HG02884 (cell line): ENCODE results near the gene CYTIP.
"Not testable (repeated sequence)": the region's sequence is repeated elsewhere in the genome, so short reads cannot be mapped to it uniquely, and the experiment has no call there.

Experiments used
- ATAC-seq: cut with Tn5 transposase; IDR thresholded peaks from one replicate; pipeline ENCODE4 v1.9.1; 2021; ENCODE audit warnings: mild to moderate bottlenecking, moderate library complexity; ENCODE audit not compliant: unreplicated experiment

Gene CYTIP

GRCh38 chr2:157386747-157387146, 57.1 kb downstream of the CYTIP start:
- ATAC-seq: no peak

- no peak for ATAC-seq
Observed at GRCh38 chr2:157386247-157386646, 57.6 kb downstream of the CYTIP start.

GRCh38 chr2:157377861-157378260, 66.0 kb downstream of the CYTIP start:
- no peak for ATAC-seq

GRCh38 chr2:157376041-157376440, 67.8 kb downstream of the CYTIP start:
- ATAC-seq: no peak

- ATAC-seq: no peak
Observed at GRCh38 chr2:157375384-157375783, 68.5 kb downstream of the CYTIP start.

GRCh38 chr2:157368508-157368907, 75.4 kb downstream of the CYTIP start:
- ATAC-seq: not testable (repeated sequence)

- ATAC-seq: no peak
Observed at GRCh38 chr2:157367704-157368103, 76.2 kb downstream of the CYTIP start.
